ENCODE measurements around the gene ARL14.
"Not testable (repeated sequence)": the region's sequence is repeated elsewhere in the genome, so short reads cannot be mapped to it uniquely, and the experiment has no call there.

ARL14 gene

GRCh38 chr3:160678292-160678842 is 1.4 kb downstream of the ARL14 start:
- peak; percentile 75 for DNase-seq

GRCh38 chr3:160684368-160684740 is 7.4 kb downstream of the ARL14 start:
- DNase-seq, result no peak

GRCh38 chr3:160685144-160685766 is 8.3 kb downstream of the ARL14 start:
- no peak for DNase-seq

GRCh38 chr3:160686955-160687535 is 10.1 kb downstream of the ARL14 start:
- DNase-seq, result peak; percentile 54

- no peak for DNase-seq
Measured at GRCh38 chr3:160691151-160691550, 14.2 kb downstream of the ARL14 start.

- DNase-seq, result no peak
Measured at GRCh38 chr3:160691962-160692361, 15.0 kb downstream of the ARL14 start.

GRCh38 chr3:160693191-160693590 is 16.2 kb downstream of the ARL14 start:
- DNase-seq, result no peak

GRCh38 chr3:160694345-160694744 is 17.4 kb downstream of the ARL14 start:
- DNase-seq, result no peak

- DNase-seq, result no peak
Measured at GRCh38 chr3:160695003-160695402, 18.0 kb downstream of the ARL14 start.

- no peak for DNase-seq
Measured at GRCh38 chr3:160695915-160696327, 19.0 kb downstream of the ARL14 start.

GRCh38 chr3:160697637-160698380 is 20.8 kb downstream of the ARL14 start:
- no peak for DNase-seq

GRCh38 chr3:160698599-160699195 is 21.7 kb downstream of the ARL14 start:
- no peak for DNase-seq

GRCh38 chr3:160701490-160701889 is 24.5 kb downstream of the ARL14 start:
- DNase-seq, result no peak

- no peak for DNase-seq
Measured at GRCh38 chr3:160702290-160702689, 25.3 kb downstream of the ARL14 start.

- DNase-seq, result no peak
Measured at GRCh38 chr3:160703974-160704373, 27.0 kb downstream of the ARL14 start.

- peak; percentile 75 for DNase-seq
Measured at GRCh38 chr3:160707187-160707794, 30.3 kb downstream of the ARL14 start.

GRCh38 chr3:160709477-160710182 is 32.7 kb downstream of the ARL14 start:
- DNase-seq, result no peak

- not testable (repeated sequence) for DNase-seq
Measured at GRCh38 chr3:160713144-160713543, 36.2 kb downstream of the ARL14 start.

GRCh38 chr3:160719710-160720109 is 42.8 kb downstream of the ARL14 start:
- no peak for DNase-seq

- no peak for DNase-seq
Measured at GRCh38 chr3:160720123-160720746, 43.3 kb downstream of the ARL14 start.

- DNase-seq, result no peak
Measured at GRCh38 chr3:160722331-160722730, 45.4 kb downstream of the ARL14 start.

- DNase-seq, result peak; percentile 9
Measured at GRCh38 chr3:160725338-160725737, 48.4 kb downstream of the ARL14 start.
